A673 (cell line): ENCODE data around the gene SLC22A6. TPM values are rescaled to one million over a fixed set of nuclear protein-coding genes. Genes with fewer than 3 reads are reported as not detected.

Experiments
- BruUV-seq: library from RNA; stranded (reverse); fragments of 400-500 nt; replicated peaks from 2 replicates; lab custom pipeline; 2021; lab: Mats Ljungman, UMichigan
- CTCF ChIA-PET: fragments of 300-600 bp; sonication (Branson Sonifier 250); formaldehyde crosslinking; loops from one replicate; lab custom pipeline; 2022; ENCODE audit warnings: antibody characterized with exemption; lab: Charles Lee
- POLR2A ChIA-PET: fragments of 300-600 bp; sonication (Branson Sonifier 250); formaldehyde crosslinking; loops from one replicate; lab custom pipeline; 2022; ENCODE audit warnings: antibody characterized with exemption; ENCODE audit not compliant: low non-redundant PET; lab: Charles Lee
- DNase-seq: peaks from one replicate; pipeline ENCODE4 v3.0.0-alpha.2; 2015; ENCODE audit warnings: low spot score
- H3K27ac ChIP-seq: fragments of 200-600 bp; sonication (generic); 2 replicates; pipeline ENCODE4 v1.5.1; 2016; ENCODE audit warnings: mixed run types, low read depth, mild to moderate bottlenecking, mixed read lengths, antibody characterized with exemption, low read length; ENCODE audit not compliant: poor library complexity, severe bottlenecking
- H3K27me3 ChIP-seq: fragments of 200-600 bp; sonication (generic); replicated peaks from 2 replicates; pipeline ENCODE4 v1.6.1; 2017; ENCODE audit warnings: mixed run types, low read depth, mild to moderate bottlenecking, mixed read lengths, antibody characterized with exemption, low read length; ENCODE audit not compliant: insufficient read depth, poor library complexity
- H3K36me3 ChIP-seq: fragments of 200-600 bp; sonication (generic); 2 replicates; pipeline ENCODE4 v1.6.1; 2016; ENCODE audit warnings: mixed run types, mild to moderate bottlenecking, mixed read lengths, antibody characterized with exemption, low read length; ENCODE audit not compliant: insufficient read depth, poor library complexity, severe bottlenecking
- H3K4me1 ChIP-seq: fragments of 200-600 bp; sonication (generic); 2 replicates; pipeline ENCODE4 v1.6.1; 2017; ENCODE audit warnings: mixed run types, mild to moderate bottlenecking, mixed read lengths, antibody characterized with exemption, low read length; ENCODE audit not compliant: insufficient read depth, poor library complexity, severe bottlenecking
- H3K4me3 ChIP-seq: fragments of 200-600 bp; sonication (generic); 2 replicates; pipeline ENCODE4 v1.5.1; 2016; ENCODE audit warnings: low read depth, mixed run types, mild to moderate bottlenecking, mixed read lengths, low read length; ENCODE audit not compliant: poor library complexity, severe bottlenecking
- H3K9me3 ChIP-seq: fragments of 200-600 bp; sonication (generic); 2 replicates; pipeline ENCODE4 v1.6.1; 2016; ENCODE audit warnings: mixed run types, low read depth, mild to moderate bottlenecking, mixed read lengths, antibody characterized with exemption, low read length; ENCODE audit not compliant: poor library complexity, severe bottlenecking
- EZH2 ChIP-seq: fragments of 200-600 bp; sonication (generic); IDR thresholded peaks from 2 replicates; pipeline ENCODE4 v1.6.1; 2017; ENCODE audit warnings: borderline replicate concordance, low read depth, mild to moderate bottlenecking, mixed read lengths, antibody characterized with exemption, low read length; ENCODE audit not compliant: poor library complexity, severe bottlenecking
- intact Hi-C: fragments of 100-400 bp; cut with micrococcal nuclease; formaldehyde crosslinking; loops from one replicate; pipeline ENCODE4 v1.10.0; 2022; ENCODE audit not compliant: unreplicated experiment
- total RNA-seq: library from RNA; stranded (reverse); gene quantifications from 2 replicates; pipeline ENCODE4 v1.2.3, GENCODE V29; 2021
- TF ChIP-seq, protein P1 (sequence below): fragments of 300-800, 200-600 bp; sonication (generic); conservative IDR thresholded peaks from 2 replicates; pipeline ENCODE4 v1.5.1; 2017; ENCODE audit warnings: low read depth, mild to moderate bottlenecking, antibody characterized with exemption, low read length, moderate library complexity, mixed read lengths

The SLC22A6 gene
- total RNA-seq, 1 experiment from 2014 or later: not detected

DNA sequence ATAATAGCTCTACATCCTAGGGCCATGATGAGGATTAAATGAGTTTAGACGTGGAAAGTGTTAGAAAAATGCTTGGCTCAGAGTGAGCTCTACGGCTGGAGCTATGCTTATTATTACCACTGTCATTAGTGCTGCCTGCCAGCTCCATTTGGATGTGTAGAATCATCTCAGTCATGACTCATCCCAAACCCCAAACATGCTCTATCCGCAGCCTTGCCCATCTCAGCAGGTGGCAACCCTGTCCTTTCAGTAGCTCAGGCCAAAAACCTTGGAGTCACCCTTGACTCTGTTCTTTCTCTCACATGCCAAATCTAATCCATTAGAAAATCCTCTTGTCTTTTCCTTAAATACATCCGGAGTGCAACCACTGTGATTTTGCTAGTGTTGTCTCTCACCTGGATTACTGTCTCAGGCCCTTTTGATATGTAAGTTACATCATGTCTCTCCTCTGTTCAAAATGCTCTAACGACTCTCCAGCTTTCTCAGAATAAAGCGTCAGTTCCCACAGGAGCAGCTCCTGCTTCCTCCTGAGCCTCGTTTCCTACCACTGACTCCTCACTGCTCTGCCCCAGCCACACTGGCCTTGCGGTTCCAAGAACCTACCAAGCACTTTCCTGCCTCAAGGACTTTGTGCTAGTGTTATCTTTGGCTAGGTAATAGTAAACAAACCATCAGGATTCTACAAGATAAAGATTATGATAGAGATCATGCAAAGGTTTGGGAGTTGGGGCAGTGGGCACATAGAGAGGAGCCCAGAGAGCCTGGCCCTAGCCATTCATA, 53.1 kb downstream of the SLC22A6 start:
- CTCF ChIA-PET: interaction anchor here (1.0 to 1.1 kb wide), 3 partner anchors 29 to 92 kb away, joined by 3 to 4 read pairs (median 3); no protein-coding TSS in a partner anchor
- POLR2A ChIA-PET: interaction anchor here (0.6 to 0.7 kb wide), 3 partner anchors 9 to 591 kb away, joined by 3 to 5 read pairs (median 3); no protein-coding TSS in a partner anchor
- no peaks in the 10 kb centered on the region for H3K9me3 ChIP-seq
- no peaks in the 10 kb centered on the region for H3K36me3 ChIP-seq
- TF ChIP-seq, protein P1, sequence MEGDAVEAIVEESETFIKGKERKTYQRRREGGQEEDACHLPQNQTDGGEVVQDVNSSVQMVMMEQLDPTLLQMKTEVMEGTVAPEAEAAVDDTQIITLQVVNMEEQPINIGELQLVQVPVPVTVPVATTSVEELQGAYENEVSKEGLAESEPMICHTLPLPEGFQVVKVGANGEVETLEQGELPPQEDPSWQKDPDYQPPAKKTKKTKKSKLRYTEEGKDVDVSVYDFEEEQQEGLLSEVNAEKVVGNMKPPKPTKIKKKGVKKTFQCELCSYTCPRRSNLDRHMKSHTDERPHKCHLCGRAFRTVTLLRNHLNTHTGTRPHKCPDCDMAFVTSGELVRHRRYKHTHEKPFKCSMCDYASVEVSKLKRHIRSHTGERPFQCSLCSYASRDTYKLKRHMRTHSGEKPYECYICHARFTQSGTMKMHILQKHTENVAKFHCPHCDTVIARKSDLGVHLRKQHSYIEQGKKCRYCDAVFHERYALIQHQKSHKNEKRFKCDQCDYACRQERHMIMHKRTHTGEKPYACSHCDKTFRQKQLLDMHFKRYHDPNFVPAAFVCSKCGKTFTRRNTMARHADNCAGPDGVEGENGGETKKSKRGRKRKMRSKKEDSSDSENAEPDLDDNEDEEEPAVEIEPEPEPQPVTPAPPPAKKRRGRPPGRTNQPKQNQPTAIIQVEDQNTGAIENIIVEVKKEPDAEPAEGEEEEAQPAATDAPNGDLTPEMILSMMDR: no peak
- no peak for TF ChIP-seq EZH2
- H3K4me1 ChIP-seq: peaks cover 3% of the 10 kb centered on the region
- no TSS peak for BruUV-seq
- H3K27ac ChIP-seq: no peak overlapping the region
- DNase-seq: peak; percentile 70
- H3K4me3 ChIP-seq: no peak overlapping the region
- no peaks in the 10 kb centered on the region for H3K27me3 ChIP-seq
- intact Hi-C loops: no loop called here

- no peak overlapping the region for H3K4me3 ChIP-seq
- BruUV-seq: no TSS peak
- H3K36me3 ChIP-seq: no peaks in the 10 kb centered on the region
- ChIA-PET POLR2A (interaction anchor here (0.7 kb wide), 1 partner anchor 41 kb away, joined by 3 read pairs; no protein-coding TSS in a partner anchor), CTCF (interaction anchor here (0.5 kb wide), 1 partner anchor 519 kb away, joined by 3 read pairs; no protein-coding TSS in a partner anchor)
- peaks cover 3% of the 10 kb centered on the region for H3K4me1 ChIP-seq
- H3K27ac ChIP-seq: no peak overlapping the region
- DNase-seq: no peak
- H3K9me3 ChIP-seq: no peaks in the 10 kb centered on the region
- no peaks in the 10 kb centered on the region for H3K27me3 ChIP-seq
- intact Hi-C loops: no loop called here
- no peak for TF ChIP-seq EZH2
- TF ChIP-seq, protein P1: no peak
Observed at GRCh38 chr11:62930666-62931065, 54.1 kb downstream of the SLC22A6 start.

DNA sequence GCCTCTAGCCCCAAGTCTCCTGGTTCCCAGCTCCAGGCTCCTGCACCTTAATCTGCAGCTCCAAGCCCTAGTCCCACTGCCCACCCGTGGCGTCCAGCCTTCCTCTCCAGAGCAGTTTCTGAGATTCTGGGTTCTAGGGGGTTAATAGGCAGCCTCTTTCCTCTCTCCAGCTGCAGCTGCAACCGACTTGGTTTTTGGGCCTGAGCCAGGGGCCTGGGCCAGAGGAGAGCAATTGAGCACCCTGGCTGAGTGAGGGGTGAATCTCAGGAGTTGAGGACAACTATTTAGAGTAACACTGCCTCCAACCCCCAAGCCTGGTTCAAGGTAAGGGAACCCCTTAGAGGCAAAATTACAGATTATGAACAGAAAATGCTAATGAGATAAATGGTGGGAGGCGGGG, 54.6 kb downstream of the SLC22A6 start:
- H3K9me3 ChIP-seq: no peaks in the 10 kb centered on the region
- ChIA-PET POLR2A (interaction anchor here (0.5 kb wide), 1 partner anchor 29 kb away, joined by 3 read pairs; no protein-coding TSS in a partner anchor), CTCF (no interaction called here)
- no peaks in the 10 kb centered on the region for H3K36me3 ChIP-seq
- H3K27ac ChIP-seq: no peak overlapping the region
- intact Hi-C loops: no loop called here
- DNase-seq: no peak
- peaks cover 3% of the 10 kb centered on the region for H3K4me1 ChIP-seq
- H3K27me3 ChIP-seq: no peaks in the 10 kb centered on the region
- TF ChIP-seq EZH2: no peak
- TF ChIP-seq, protein P1: no peak
- no peak overlapping the region for H3K4me3 ChIP-seq
- no TSS peak for BruUV-seq
